SJCRH30 (cell line): ENCODE results near the gene TPRX1. TPM values are rescaled to one million over a fixed set of nuclear protein-coding genes. Genes with fewer than 3 reads are reported as not detected.
"Not testable (repeated sequence)": the region's sequence is repeated elsewhere in the genome, so short reads cannot be mapped to it uniquely, and the experiment has no call there.

Experiments used
- DNase-seq, 2 experiments: peaks; one replicate each; pipeline ENCODE4 v3.0.0-alpha.2; 2015 to 2020
- H3K27ac ChIP-seq: fragments of 250-450 bp; sonication (Bioruptor Pico); 2 replicates; pipeline ENCODE4 v1.5.1; 2020; ENCODE audit warnings: mild to moderate bottlenecking, moderate library complexity
- H3K27me3 ChIP-seq: fragments of 250-450 bp; sonication (Bioruptor Pico); 2 replicates; pipeline ENCODE4 v1.5.1; 2020; ENCODE audit warnings: mild to moderate bottlenecking, moderate library complexity
- H3K36me3 ChIP-seq: fragments of 250-450 bp; sonication (Bioruptor Pico); 2 replicates; pipeline ENCODE4 v1.5.1; 2020; ENCODE audit warnings: mild to moderate bottlenecking, moderate library complexity
- H3K4me1 ChIP-seq: fragments of 250-450 bp; sonication (Bioruptor Pico); 2 replicates; pipeline ENCODE4 v1.5.1; 2020; ENCODE audit warnings: mild to moderate bottlenecking, moderate library complexity
- H3K4me3 ChIP-seq: fragments of 250-450 bp; sonication (Bioruptor Pico); 2 replicates; pipeline ENCODE4 v1.5.1; 2020; ENCODE audit warnings: mild to moderate bottlenecking, moderate library complexity
- H3K9me3 ChIP-seq: fragments of 250-450 bp; sonication (Bioruptor Pico); replicated peaks from 2 replicates; pipeline ENCODE4 v1.5.1; 2020; ENCODE audit warnings: mild to moderate bottlenecking, moderate library complexity
- total RNA-seq: library from RNA; depleted of rRNA; stranded (reverse); fragments of >200 nt; shearing (Covaris generic); gene quantifications from 2 replicates; pipeline ENCODE4 v1.2.3, GENCODE V29; 2014

TPRX1 gene
- total RNA-seq, 1 experiment from 2014 or later, result not detected

- Histone ChIP-seq H3K27ac (no peak overlapping the region), H3K4me3 (no peak overlapping the region), H3K9me3 (no peaks in the 10 kb centered on the region), H3K27me3 (no peaks in the 10 kb centered on the region), H3K4me1 (peaks cover 10% of the 10 kb centered on the region; the same call in 1 of the 2 replicates), H3K36me3 (no peaks in the 10 kb centered on the region)
- DNase-seq, result no peak
Observed at GRCh38 chr19:47766670-47767069, 37.7 kb downstream of the TPRX1 start.

DNA sequence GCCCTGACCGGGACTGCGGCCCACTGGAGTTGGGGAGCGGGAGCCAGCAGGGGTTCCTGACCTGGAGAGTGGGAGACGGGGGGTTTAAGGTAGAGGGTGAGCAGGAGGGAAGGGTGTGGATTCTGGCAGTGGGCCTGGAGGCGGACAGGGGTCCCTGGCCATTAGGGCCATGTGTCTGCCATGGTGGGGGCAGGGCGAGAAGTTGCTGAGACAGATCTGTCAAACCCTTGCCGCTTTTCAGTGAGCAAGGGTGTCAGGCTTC is 38.1 kb downstream of the TPRX1 start:
- no peak overlapping the region for H3K4me3 ChIP-seq
- H3K36me3 ChIP-seq, result no peaks in the 10 kb centered on the region
- H3K27ac ChIP-seq, result no peak overlapping the region
- H3K4me1 ChIP-seq, result peaks cover 10% of the 10 kb centered on the region; the same call in 1 of the 2 replicates
- H3K27me3 ChIP-seq, result no peaks in the 10 kb centered on the region
- H3K9me3 ChIP-seq, result no peaks in the 10 kb centered on the region
- no peak for DNase-seq

- Histone ChIP-seq H3K27me3 (no peaks in the 10 kb centered on the region), H3K4me1 (peaks cover 10% of the 10 kb centered on the region; the same call in 1 of the 2 replicates), H3K9me3 (no peaks in the 10 kb centered on the region), H3K27ac (no peak overlapping the region), H3K4me3 (no peak overlapping the region), H3K36me3 (no peaks in the 10 kb centered on the region)
- DNase-seq, result peak; percentile 78 to 91
Observed at GRCh38 chr19:47765523-47766358, 38.6 kb downstream of the TPRX1 start.

DNA sequence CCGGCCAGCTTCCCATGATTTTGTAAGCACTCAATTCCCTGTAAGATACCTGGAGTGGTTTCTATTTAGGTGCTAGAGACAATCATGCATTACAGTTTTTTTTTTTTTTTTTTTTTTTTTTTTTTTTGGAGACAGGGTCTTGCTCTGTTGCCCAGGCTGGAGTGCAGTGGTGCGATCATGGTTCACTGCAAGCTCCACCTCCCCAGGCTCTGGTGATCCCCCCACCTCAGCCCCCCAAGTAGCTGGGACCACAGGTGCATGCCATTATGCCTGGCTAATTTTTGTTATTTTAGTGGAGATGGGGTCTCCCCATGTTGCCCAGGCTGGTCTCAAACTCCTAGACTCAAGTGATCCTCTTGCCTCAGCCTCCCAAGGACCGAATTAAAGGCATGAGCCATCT is 39.6 kb downstream of the TPRX1 start:
- H3K27me3 ChIP-seq, H3K36me3 ChIP-seq, H3K27ac ChIP-seq, H3K9me3 ChIP-seq, H3K4me3 ChIP-seq, DNase-seq: not testable (repeated sequence)
- peaks cover 10% of the 10 kb centered on the region; the same call in 1 of the 2 replicates for H3K4me1 ChIP-seq

- no peaks in the 10 kb centered on the region for H3K27me3 ChIP-seq
- H3K4me3 ChIP-seq, result no peak overlapping the region
- peaks cover 2% of the 10 kb centered on the region for H3K36me3 ChIP-seq
- no peaks in the 10 kb centered on the region for H3K9me3 ChIP-seq
- no peak for DNase-seq
- peaks cover 10% of the 10 kb centered on the region; the same call in 1 of the 2 replicates for H3K4me1 ChIP-seq
- no peak overlapping the region for H3K27ac ChIP-seq
Observed at GRCh38 chr19:47762615-47763308, 41.6 kb downstream of the TPRX1 start.

GRCh38 chr19:47762151-47762550 is 42.2 kb downstream of the TPRX1 start:
- no peaks in the 10 kb centered on the region for H3K27me3 ChIP-seq
- H3K4me1 ChIP-seq, result peaks cover 10% of the 10 kb centered on the region; the same call in 1 of the 2 replicates
- H3K27ac ChIP-seq, result no peak overlapping the region
- peaks cover 8% of the 10 kb centered on the region for H3K36me3 ChIP-seq
- no peaks in the 10 kb centered on the region for H3K9me3 ChIP-seq
- no peak overlapping the region for H3K4me3 ChIP-seq
- no peak for DNase-seq

- Histone ChIP-seq H3K4me3 (no peak overlapping the region), H3K27me3 (no peaks in the 10 kb centered on the region), H3K4me1 (peaks cover 10% of the 10 kb centered on the region; the same call in 1 of the 2 replicates), H3K36me3 (peaks cover 14% of the 10 kb centered on the region), H3K27ac (no peak overlapping the region), H3K9me3 (no peaks in the 10 kb centered on the region)
- DNase-seq, result no peak
Observed at GRCh38 chr19:47761566-47761965, 42.8 kb downstream of the TPRX1 start.

DNA sequence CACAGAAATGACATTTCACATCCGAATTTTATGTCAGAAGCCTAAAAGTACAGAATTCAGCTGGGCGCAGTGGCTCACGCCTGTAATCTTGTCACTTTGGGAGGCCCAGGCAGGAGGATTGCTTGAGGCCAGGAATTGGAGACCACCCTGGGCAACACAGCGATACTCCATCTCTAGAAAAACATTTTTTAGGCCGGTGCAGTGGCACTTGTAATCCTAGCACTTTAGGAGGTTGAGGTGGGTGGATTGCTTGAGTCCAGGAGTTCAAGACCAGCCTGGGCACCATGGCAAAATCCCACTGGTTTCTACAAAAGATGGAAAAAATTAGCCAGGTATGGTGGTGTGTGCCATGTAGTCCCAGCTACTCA is 43.7 kb downstream of the TPRX1 start:
- no peak for DNase-seq
- Histone ChIP-seq H3K27me3 (no peaks in the 10 kb centered on the region), H3K27ac (no peak overlapping the region), H3K36me3 (peaks cover 24% of the 10 kb centered on the region), H3K9me3 (no peaks in the 10 kb centered on the region), H3K4me1 (peaks cover 4% of the 10 kb centered on the region; the same call in 1 of the 2 replicates), H3K4me3 (no peak overlapping the region)

DNA sequence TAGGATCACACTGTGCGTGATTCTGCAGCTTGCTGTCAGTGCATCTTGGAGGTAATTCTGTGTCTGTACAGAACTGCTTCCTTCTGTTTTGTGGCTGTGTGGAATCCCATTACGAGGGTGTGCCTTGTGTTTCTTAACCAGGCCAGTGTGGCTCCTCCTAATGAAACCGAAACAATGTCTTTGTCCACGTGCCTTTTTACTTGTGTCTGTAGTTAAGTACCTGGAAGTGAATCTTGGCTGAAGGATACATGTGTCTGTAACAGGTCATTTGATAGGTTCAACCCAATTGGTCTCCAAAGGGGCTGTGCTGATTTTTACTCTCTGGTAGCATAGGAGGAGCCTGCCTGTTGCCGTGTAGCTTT is 45.9 kb downstream of the TPRX1 start:
- no peak for DNase-seq
- Histone ChIP-seq H3K36me3 (peaks cover 35% of the 10 kb centered on the region), H3K27me3 (no peaks in the 10 kb centered on the region)

GRCh38 chr19:47757617-47758442 is 46.5 kb downstream of the TPRX1 start:
- Histone ChIP-seq H3K27ac (no peak overlapping the region), H3K4me3 (no peak overlapping the region), H3K4me1 (no peaks in the 10 kb centered on the region), H3K27me3 (no peaks in the 10 kb centered on the region), H3K9me3 (no peaks in the 10 kb centered on the region), H3K36me3 (peaks cover 40% of the 10 kb centered on the region)
- no peak for DNase-seq

More for the DNA sequence above, 45.9 kb downstream of the TPRX1 start:
- Histone ChIP-seq H3K9me3 (no peaks in the 10 kb centered on the region), H3K27ac (no peak overlapping the region), H3K4me3 (no peak overlapping the region), H3K4me1 (no peaks in the 10 kb centered on the region)

DNA sequence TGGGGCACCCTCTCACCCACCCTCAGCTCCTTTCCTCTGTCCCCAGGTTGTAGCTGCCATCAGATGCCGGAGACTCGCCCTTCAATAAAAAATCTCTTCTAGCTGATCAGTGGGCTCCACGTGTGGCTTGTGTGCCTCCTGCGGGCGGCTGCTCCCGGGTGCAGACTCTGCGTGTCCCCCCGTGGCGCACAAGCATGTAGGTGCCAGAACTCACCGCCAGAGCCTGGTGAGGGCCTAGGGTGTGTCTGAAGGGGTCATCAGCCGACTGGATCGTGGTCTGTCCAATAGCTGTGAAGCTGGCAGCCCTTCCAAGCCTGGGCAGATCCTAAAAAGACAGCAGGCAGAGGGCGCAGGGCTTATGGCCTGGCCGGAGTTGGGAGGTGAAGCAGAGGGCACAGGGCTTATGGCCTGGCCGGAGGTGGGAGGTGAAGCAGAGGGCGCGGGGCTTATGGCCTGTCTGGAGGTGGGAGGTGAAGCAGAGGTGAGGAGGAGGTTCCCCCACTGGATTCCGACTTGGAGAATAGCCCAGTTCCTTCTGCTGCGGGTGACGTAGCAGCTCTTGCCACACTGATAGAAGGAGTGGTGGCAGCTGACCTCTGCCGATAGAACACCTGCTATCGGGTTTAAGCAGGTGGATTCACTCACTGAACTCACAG is 47.3 kb downstream of the TPRX1 start:
- Histone ChIP-seq H3K36me3 (peaks cover 46% of the 10 kb centered on the region), H3K4me3 (no peak overlapping the region), H3K27ac (no peak overlapping the region), H3K27me3 (no peaks in the 10 kb centered on the region), H3K9me3 (no peaks in the 10 kb centered on the region), H3K4me1 (no peaks in the 10 kb centered on the region)
- no peak for DNase-seq

DNA sequence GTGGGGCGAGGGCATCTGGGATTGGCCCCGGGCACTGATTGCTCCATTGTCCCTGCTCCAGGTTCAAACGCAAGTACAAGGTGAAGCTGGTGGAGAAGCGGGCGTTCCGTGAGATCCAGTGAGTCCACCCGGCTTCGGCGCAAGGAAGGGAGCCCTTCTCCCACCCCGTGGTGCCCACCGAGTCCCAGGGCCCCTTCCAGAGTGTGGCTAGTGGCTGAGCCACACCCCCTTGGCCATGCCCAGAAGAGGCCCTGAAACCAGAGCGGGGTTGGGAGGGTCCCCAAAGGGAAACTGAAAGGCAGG is 47.8 kb downstream of the TPRX1 start:
- H3K9me3 ChIP-seq, result no peaks in the 10 kb centered on the region
- H3K4me3 ChIP-seq, result no peak overlapping the region
- H3K27me3 ChIP-seq, result no peaks in the 10 kb centered on the region
- peaks cover 47% of the 10 kb centered on the region for H3K36me3 ChIP-seq
- H3K27ac ChIP-seq, result no peak overlapping the region
- DNase-seq, result no peak
- no peaks in the 10 kb centered on the region for H3K4me1 ChIP-seq

DNA sequence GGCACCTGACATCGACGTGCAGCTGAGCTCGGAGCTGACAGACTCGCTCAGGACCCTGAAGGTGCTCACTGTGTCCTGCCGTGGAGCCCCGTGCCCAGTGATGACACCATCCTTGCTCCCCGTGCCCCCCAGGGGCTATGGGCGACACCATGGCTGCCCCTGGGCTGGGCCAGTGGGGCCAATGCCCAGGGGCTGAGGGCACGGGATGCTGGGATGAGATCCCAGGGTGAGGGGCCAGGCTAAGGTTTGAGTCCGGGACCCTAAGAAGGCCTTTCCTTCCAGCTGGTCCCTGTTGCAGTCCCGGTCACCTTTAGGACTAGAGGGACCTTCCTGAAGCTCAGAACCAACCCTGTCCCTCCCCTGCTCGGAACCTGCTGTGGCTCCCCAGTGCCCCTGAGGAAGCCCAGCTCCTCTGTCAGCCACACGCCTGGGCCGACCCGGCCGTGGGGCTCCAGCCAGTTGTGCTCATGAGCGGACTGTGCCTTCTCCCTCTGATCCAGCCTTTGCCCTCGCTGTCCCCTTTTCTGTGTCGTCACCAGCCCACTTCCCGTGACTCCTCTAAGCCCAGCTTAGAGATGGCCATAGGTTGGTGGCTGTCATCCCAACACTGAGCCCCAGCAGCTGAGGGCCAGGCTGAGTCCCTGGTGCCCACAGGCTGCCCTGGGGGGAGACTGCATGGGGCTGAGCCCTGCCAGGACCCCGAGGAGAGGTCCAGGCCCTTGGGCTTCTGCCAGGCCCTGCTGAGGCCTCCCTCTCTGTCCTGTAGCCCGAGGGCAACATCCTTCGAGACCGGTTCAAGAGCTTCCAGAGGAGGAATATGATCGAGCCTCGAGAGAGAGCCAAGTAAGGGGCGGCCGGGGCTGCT is 48.4 kb downstream of the TPRX1 start:
- DNase-seq, result no peak
- no peak overlapping the region for H3K27ac ChIP-seq
- H3K27me3 ChIP-seq, result no peaks in the 10 kb centered on the region
- no peaks in the 10 kb centered on the region for H3K9me3 ChIP-seq
- H3K4me3 ChIP-seq, result no peak overlapping the region
- peaks cover 51% of the 10 kb centered on the region for H3K36me3 ChIP-seq
- no peaks in the 10 kb centered on the region for H3K4me1 ChIP-seq
